ENCODE measurements around the gene THSD4.
A peak's percentile ranks its signal among the peaks of the same experiment; 100 is the strongest.

THSD4 gene

DNA sequence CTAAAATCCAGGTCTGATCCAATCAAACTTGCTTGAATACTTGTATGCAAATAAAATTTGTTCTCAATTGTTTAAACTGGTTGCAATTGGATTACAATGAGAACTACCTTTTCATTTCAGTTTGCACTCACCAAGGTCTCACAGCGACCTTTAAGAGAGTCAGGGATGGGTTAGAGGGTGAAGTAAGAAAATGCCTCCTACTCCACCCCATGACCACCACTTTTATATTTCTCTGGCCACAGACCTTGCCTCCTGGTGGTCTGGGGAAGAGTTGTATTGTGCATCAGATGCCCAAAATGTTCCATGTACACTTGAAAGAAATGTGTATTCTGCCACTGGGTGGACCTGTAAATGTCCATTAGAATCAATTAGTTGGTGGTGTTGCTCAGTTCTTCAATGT is 16.4 kb upstream of the THSD4 start:
- TF ChIP-seq, protein P1, sequence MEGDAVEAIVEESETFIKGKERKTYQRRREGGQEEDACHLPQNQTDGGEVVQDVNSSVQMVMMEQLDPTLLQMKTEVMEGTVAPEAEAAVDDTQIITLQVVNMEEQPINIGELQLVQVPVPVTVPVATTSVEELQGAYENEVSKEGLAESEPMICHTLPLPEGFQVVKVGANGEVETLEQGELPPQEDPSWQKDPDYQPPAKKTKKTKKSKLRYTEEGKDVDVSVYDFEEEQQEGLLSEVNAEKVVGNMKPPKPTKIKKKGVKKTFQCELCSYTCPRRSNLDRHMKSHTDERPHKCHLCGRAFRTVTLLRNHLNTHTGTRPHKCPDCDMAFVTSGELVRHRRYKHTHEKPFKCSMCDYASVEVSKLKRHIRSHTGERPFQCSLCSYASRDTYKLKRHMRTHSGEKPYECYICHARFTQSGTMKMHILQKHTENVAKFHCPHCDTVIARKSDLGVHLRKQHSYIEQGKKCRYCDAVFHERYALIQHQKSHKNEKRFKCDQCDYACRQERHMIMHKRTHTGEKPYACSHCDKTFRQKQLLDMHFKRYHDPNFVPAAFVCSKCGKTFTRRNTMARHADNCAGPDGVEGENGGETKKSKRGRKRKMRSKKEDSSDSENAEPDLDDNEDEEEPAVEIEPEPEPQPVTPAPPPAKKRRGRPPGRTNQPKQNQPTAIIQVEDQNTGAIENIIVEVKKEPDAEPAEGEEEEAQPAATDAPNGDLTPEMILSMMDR (conservative IDR thresholded peaks at IDR 0.05): peak; percentile 14; the same call in 1 of the 2 replicates
- H3K27ac ChIP-seq: peak overlapping the region; percentile 71; the same call in 1 of the 2 replicates

- TF ChIP-seq, protein P1 (conservative IDR thresholded peaks at IDR 0.05): peak; percentile 83
Observed at GRCh38 chr15:71103102-71103676, 12.1 kb upstream of the THSD4 start.

DNA sequence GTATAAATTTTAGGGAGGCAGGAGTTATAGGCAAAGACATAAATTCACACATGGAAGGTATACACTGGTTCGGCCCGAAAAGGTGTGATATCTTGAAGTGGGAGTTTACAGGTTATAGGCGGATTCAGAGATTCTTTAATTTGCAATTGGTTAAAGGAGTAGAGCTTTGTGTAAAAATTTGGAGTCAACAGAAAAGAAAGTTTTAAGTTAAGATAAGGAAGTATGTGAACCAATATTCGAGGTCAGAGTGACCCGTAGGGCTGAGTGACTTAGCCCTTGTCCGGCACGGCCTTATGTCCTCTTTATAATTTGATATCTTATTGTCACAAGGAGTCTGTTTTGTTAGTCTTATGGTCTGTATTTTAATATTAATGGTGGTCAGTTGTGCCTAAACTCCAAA is 10.6 kb upstream of the THSD4 start:
- no peak overlapping the region for H3K27ac ChIP-seq
- TF ChIP-seq, protein P1 (conservative IDR thresholded peaks at IDR 0.05): no peak

More at GRCh38 chr15:71103102-71103676, 12.1 kb upstream of the THSD4 start:
- no peak overlapping the region for H3K27ac ChIP-seq

DNA sequence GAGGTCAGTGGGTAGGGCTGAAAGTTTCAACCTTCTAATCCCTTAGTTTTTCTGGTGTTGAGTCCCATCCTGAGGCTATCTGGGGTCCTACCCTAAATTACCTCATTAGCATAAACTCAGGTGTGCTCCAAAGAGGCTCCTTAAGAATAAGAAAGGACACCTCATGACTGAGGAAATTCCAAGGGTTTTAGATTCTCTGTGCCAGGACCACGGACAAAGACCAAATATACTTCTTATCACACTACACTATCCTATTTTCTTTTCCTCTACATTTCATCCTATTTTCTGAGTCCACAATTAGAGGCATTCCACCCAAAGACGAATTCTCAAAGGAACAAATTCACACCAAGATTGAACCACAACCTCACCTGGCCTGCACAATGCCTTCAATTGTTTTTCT is 9.8 kb upstream of the THSD4 start:
- H3K27ac ChIP-seq: no peak overlapping the region
- TF ChIP-seq, protein P1 (conservative IDR thresholded peaks at IDR 0.05): no peak

- H3K27ac ChIP-seq: no peak overlapping the region
- TF ChIP-seq, protein P1 (conservative IDR thresholded peaks at IDR 0.05): no peak
Observed at GRCh38 chr15:71106802-71107500, 8.3 kb upstream of the THSD4 start.

- TF ChIP-seq, protein P1 (conservative IDR thresholded peaks at IDR 0.05): no peak
Observed at GRCh38 chr15:71107501-71107815, 7.8 kb upstream of the THSD4 start.

DNA sequence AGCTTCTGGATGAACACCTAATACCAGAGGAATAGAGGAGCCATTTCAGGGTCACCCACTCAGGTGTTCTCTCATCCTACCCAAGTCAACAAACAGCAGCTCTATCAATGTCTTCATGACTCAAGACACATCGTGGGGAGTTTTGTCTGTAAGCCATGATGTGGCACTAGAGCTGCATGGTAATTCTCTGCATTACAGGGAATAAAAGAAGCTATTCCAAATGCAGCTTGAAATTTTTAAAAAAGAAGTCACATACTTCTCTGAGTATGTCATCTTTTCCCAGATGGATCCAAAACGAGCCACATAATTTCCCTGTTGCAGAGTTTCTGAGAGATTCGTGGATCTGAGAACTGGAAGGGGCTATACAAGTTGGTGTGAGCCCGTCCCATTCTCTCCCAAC is 6.1 kb upstream of the THSD4 start:
- H3K27ac ChIP-seq: no peak overlapping the region
- TF ChIP-seq, protein P1 (conservative IDR thresholded peaks at IDR 0.05): no peak

More at GRCh38 chr15:71107501-71107815, 7.8 kb upstream of the THSD4 start:
- no peak overlapping the region for H3K27ac ChIP-seq

Data from VCaP (cell line).